ENCODE measurements around the gene SIPA1L3. TPM values are rescaled to one million over a fixed set of nuclear protein-coding genes. Genes with fewer than 3 reads are reported as not detected.

The SIPA1L3 gene
- total and polyA plus RNA-seq, 2 experiments from 2014 or later, result 15.7 to 54.1 TPM

GRCh38 chr19:37893845-37894575, 13.0 kb upstream of the SIPA1L3 start:
- Mint-ChIP-seq H3K27me3 (ENCODE audit: insufficient read depth, low read depth, poor library complexity) (peaks cover 6% of the 10 kb centered on the region), H3K4me1 (peaks cover 3% of the 10 kb centered on the region; the same call in 1 of the 3 replicates), H3K4me3 (no peak overlapping the region), H3K27ac (no peak overlapping the region), H3K36me3 (ENCODE audit: low read depth) (no peaks in the 10 kb centered on the region; the same call in 2 of the 3 replicates), H3K9me3 (peaks cover 4% of the 10 kb centered on the region; the same call in 2 of the 3 replicates)
- Histone ChIP-seq H3K27me3 (ENCODE audit: insufficient read depth) (no peaks in the 10 kb centered on the region), H3K79me2 (replicated peaks; ENCODE audit: insufficient read depth) (no peaks in the 10 kb centered on the region), H3F3A (replicated peaks; ENCODE audit: low read depth) (no peaks in the 10 kb centered on the region), H3K4me2 (no peak overlapping the region), H3K27ac (ENCODE audit: low read depth) (no peak overlapping the region), H3K4me1 (ENCODE audit: insufficient read depth) (no peaks in the 10 kb centered on the region), H3K9me2 (ENCODE audit: insufficient read depth) (peaks cover 22% of the 10 kb centered on the region), H3K36me3 (ENCODE audit: insufficient read depth) (no peaks in the 10 kb centered on the region), H4K20me1 (replicated peaks; ENCODE audit: insufficient read depth) (no peaks in the 10 kb centered on the region), H3K4me3 (no peak overlapping the region), H2AFZ (no peak overlapping the region)
- no peak for DNase-seq (ENCODE audit: low spot score)
- TF ChIP-seq POLR2AphosphoS5 (IDR thresholded peaks at IDR 0.05; ENCODE audit: low read depth) (no peak), REST (IDR thresholded peaks at IDR 0.05; ENCODE audit: unreplicated experiment) (no peak), EZH2 (IDR thresholded peaks at IDR 0.05; ENCODE audit: low read depth, unreplicated experiment) (no peak), NANOG (IDR thresholded peaks at IDR 0.05; ENCODE audit: borderline replicate concordance) (no peak), ZNF462 (CRISPR knock-in tag; IDR thresholded peaks at IDR 0.05) (no peak), STAT1 (IDR thresholded peaks at IDR 0.05; ENCODE audit: unreplicated experiment) (no peak), ZNF331 (CRISPR knock-in tag; IDR thresholded peaks at IDR 0.05; ENCODE audit: low read depth) (no peak), EZH2phosphoT487 (IDR thresholded peaks at IDR 0.05; ENCODE audit: unreplicated experiment) (no peak), ETS1 (IDR thresholded peaks at IDR 0.05) (no peak), JUNB (IDR thresholded peaks at IDR 0.05; ENCODE audit: unreplicated experiment) (no peak), CTCF (conservative IDR thresholded peaks at IDR 0.05; ENCODE audit: low read depth in 2 of 2) (no peak), CREB1 (CRISPR knock-in tag; IDR thresholded peaks at IDR 0.05; ENCODE audit: low read depth) (no peak), ZNF114 (CRISPR knock-in tag; IDR thresholded peaks at IDR 0.05) (no peak)
- ATAC-seq, result no peak

Data from GM23338 (cell line).